CD4-positive, alpha-beta T cell treated with Interleukin-17A for 1 hour (primary cell): ENCODE results near the gene LIPG.

ENCODE experiments used
- DNase-seq: peaks from one replicate; pipeline ENCODE4 v3.0.0-alpha.2; 2020

Gene LIPG

GRCh38 chr18:49640741-49641140, 78.9 kb downstream of the LIPG start:
- DNase-seq = no peak

GRCh38 chr18:49645196-49645595, 83.3 kb downstream of the LIPG start:
- DNase-seq = no peak

- no peak for DNase-seq
Observed at GRCh38 chr18:49645841-49646351, 84.0 kb downstream of the LIPG start.

GRCh38 chr18:49646873-49647272, 85.0 kb downstream of the LIPG start:
- DNase-seq = no peak

- no peak for DNase-seq
Observed at GRCh38 chr18:49647496-49648168, 85.8 kb downstream of the LIPG start.

GRCh38 chr18:49648326-49648725, 86.5 kb downstream of the LIPG start:
- DNase-seq = no peak
